Loucy (cell line): ENCODE measurements around the gene ZNF71.

Experiments
- H2AFZ ChIP-seq: fragments of 200-600 bp; sonication (generic); 2 replicates; pipeline ENCODE4 v1.6.0; 2016; ENCODE audit warnings: antibody characterized with exemption, mild to moderate bottlenecking, low read length, moderate library complexity
- H3F3A ChIP-seq: fragments of 200-600 bp; 2 replicates; pipeline ENCODE4 v1.6.0; 2016; ENCODE audit warnings: antibody characterized with exemption, low read depth, mild to moderate bottlenecking
- H3K27me3 ChIP-seq: fragments of 200-600 bp; sonication (generic); 2 replicates; pipeline ENCODE4 v1.6.1; 2014; ENCODE audit warnings: low read length, mild to moderate bottlenecking; ENCODE audit not compliant: insufficient read depth, poor library complexity, severe bottlenecking
- H3K36me3 ChIP-seq: fragments of 200-600 bp; sonication (generic); 2 replicates; pipeline ENCODE4 v1.6.1; 2016; ENCODE audit warnings: low read length; ENCODE audit not compliant: insufficient read depth
- H3K4me1 ChIP-seq: fragments of 200-600 bp; sonication (generic); 2 replicates; pipeline ENCODE4 v1.5.1; 2014; ENCODE audit warnings: low read length, mild to moderate bottlenecking; ENCODE audit not compliant: insufficient read depth, poor library complexity, severe bottlenecking
- H3K4me2 ChIP-seq: fragments of 200-600 bp; sonication (generic); 2 replicates; pipeline ENCODE4 v1.6.0; 2014; ENCODE audit warnings: antibody characterized with exemption, low read length, low read depth, mild to moderate bottlenecking; ENCODE audit not compliant: poor library complexity, severe bottlenecking
- H3K4me3 ChIP-seq: fragments of 200-600 bp; sonication (generic); 2 replicates; pipeline ENCODE4 v1.5.1; 2014; ENCODE audit warnings: low read length, mild to moderate bottlenecking, mixed read lengths; ENCODE audit not compliant: poor library complexity, severe bottlenecking
- H3K79me2 ChIP-seq: fragments of 200-600 bp; sonication (generic); 2 replicates; pipeline ENCODE4 v1.6.1; 2014; ENCODE audit warnings: low read length; ENCODE audit not compliant: insufficient read depth
- H3K9ac ChIP-seq: fragments of 200-600 bp; sonication (generic); 2 replicates; pipeline ENCODE4 v1.6.0; 2014; ENCODE audit warnings: mild to moderate bottlenecking, low read depth, low read length, moderate library complexity; ENCODE audit not compliant: poor library complexity, severe bottlenecking
- H3K9me2 ChIP-seq: fragments of 200-600 bp; sonication (generic); replicated peaks from 2 replicates; pipeline ENCODE4 v1.6.1; 2016; ENCODE audit warnings: low read depth, low read length, mixed read lengths
- H3K9me3 ChIP-seq: fragments of 200-600 bp; sonication (generic); 2 replicates; pipeline ENCODE4 v1.6.1; 2014; ENCODE audit warnings: mild to moderate bottlenecking, antibody characterized with exemption, low read length, low read depth; ENCODE audit not compliant: insufficient read depth
- H4K20me1 ChIP-seq: fragments of 200-600 bp; sonication (generic); 2 replicates; pipeline ENCODE4 v1.6.0; 2014; ENCODE audit warnings: antibody characterized with exemption, low read length, mild to moderate bottlenecking; ENCODE audit not compliant: insufficient read depth, poor library complexity, severe bottlenecking
- CTCF ChIP-seq: fragments of 200-600 bp; sonication (generic); conservative IDR thresholded peaks from 2 replicates; pipeline ENCODE4 v1.5.1; 2014; ENCODE audit warnings: mild to moderate bottlenecking, antibody characterized with exemption, low read length
- EZH2phosphoT487 ChIP-seq: fragments of 200-600 bp; IDR thresholded peaks from 2 replicates; pipeline ENCODE4 v1.6.1; 2018; ENCODE audit warnings: antibody characterized with exemption, mild to moderate bottlenecking, moderate library complexity, borderline replicate concordance

Gene ZNF71

GRCh38 chr19:56667311-56667870, 72.3 kb downstream of the ZNF71 start:
- Histone ChIP-seq H3K4me1 (no peaks in the 10 kb centered on the region), H3K79me2 (no peaks in the 10 kb centered on the region), H2AFZ (no peak overlapping the region), H3K36me3 (no peaks in the 10 kb centered on the region), H3K4me3 (no peak overlapping the region), H3K27me3 (no peaks in the 10 kb centered on the region), H3K9ac (no peak overlapping the region), H3K9me3 (peaks cover 12% of the 10 kb centered on the region; the same call in 1 of the 2 replicates), H3K9me2 (no peaks in the 10 kb centered on the region), H3K4me2 (no peak overlapping the region), H4K20me1 (no peaks in the 10 kb centered on the region), H3F3A (no peaks in the 10 kb centered on the region)
- TF ChIP-seq CTCF (no peak), EZH2phosphoT487 (no peak)

- H3K4me2 ChIP-seq, result no peak overlapping the region
- TF ChIP-seq CTCF, result no peak
- TF ChIP-seq EZH2phosphoT487, result no peak
- no peaks in the 10 kb centered on the region for H3K79me2 ChIP-seq
- H3K4me1 ChIP-seq, result no peaks in the 10 kb centered on the region
- no peak overlapping the region for H3K4me3 ChIP-seq
- H3K9me2 ChIP-seq, result no peaks in the 10 kb centered on the region
- H3K27me3 ChIP-seq, result no peaks in the 10 kb centered on the region
- H3K9ac ChIP-seq, result no peak overlapping the region
- H3F3A ChIP-seq, result no peaks in the 10 kb centered on the region
- H4K20me1 ChIP-seq, result no peaks in the 10 kb centered on the region
- peaks cover 9% of the 10 kb centered on the region; the same call in 1 of the 2 replicates for H3K9me3 ChIP-seq
- H2AFZ ChIP-seq, result no peak overlapping the region
- H3K36me3 ChIP-seq, result no peaks in the 10 kb centered on the region
Measured at GRCh38 chr19:56668676-56669075, 73.6 kb downstream of the ZNF71 start.

- no peaks in the 10 kb centered on the region for H3K9me2 ChIP-seq
- H3F3A ChIP-seq, result no peaks in the 10 kb centered on the region
- H3K4me1 ChIP-seq, result no peaks in the 10 kb centered on the region
- H3K4me2 ChIP-seq, result no peak overlapping the region
- peaks cover 9% of the 10 kb centered on the region; the same call in 1 of the 2 replicates for H3K9me3 ChIP-seq
- no peak overlapping the region for H3K4me3 ChIP-seq
- no peak overlapping the region for H3K9ac ChIP-seq
- H3K36me3 ChIP-seq, result no peaks in the 10 kb centered on the region
- H3K79me2 ChIP-seq, result no peaks in the 10 kb centered on the region
- TF ChIP-seq CTCF, result no peak
- no peak for TF ChIP-seq EZH2phosphoT487
- no peak overlapping the region for H2AFZ ChIP-seq
- H3K27me3 ChIP-seq, result no peaks in the 10 kb centered on the region
- H4K20me1 ChIP-seq, result no peaks in the 10 kb centered on the region
Measured at GRCh38 chr19:56670401-56670960, 75.4 kb downstream of the ZNF71 start.
